ENCODE results near the gene GNB1L.

GRCh38 chr22:19847345-19847632, 7.4 kb downstream of the GNB1L start:
- TF ChIP-seq RBM39 (IDR thresholded peaks at IDR 0.05; ENCODE audit: low read depth, low read length, poor library complexity, severe bottlenecking) (no peak), GABPA (IDR thresholded peaks at IDR 0.05; ENCODE audit: low read depth, low read length) (no peak), GABPA (CRISPR knock-in tag; IDR thresholded peaks at IDR 0.05; ENCODE audit: low read depth) (no peak), ZC3H4 (CRISPR knock-in tag; IDR thresholded peaks at IDR 0.05; ENCODE audit: borderline replicate concordance) (no peak), ZNF343 (CRISPR knock-in tag; IDR thresholded peaks at IDR 0.05) (no peak), CTCF (CRISPR knock-in tag; IDR thresholded peaks at IDR 0.05) (no peak), ZBTB7A (CRISPR knock-in tag; IDR thresholded peaks at IDR 0.05) (no peak), POLR2AphosphoS5 (IDR thresholded peaks at IDR 0.05; ENCODE audit: low read depth, low read length) (no peak), USF2 (IDR thresholded peaks at IDR 0.05; ENCODE audit: low read depth, low read length) (no peak), USF2 (CRISPR knock-in tag; IDR thresholded peaks at IDR 0.05; ENCODE audit: borderline replicate concordance) (no peak), ZNF292 (CRISPR knock-in tag; IDR thresholded peaks at IDR 0.05; ENCODE audit: borderline replicate concordance, low read depth) (no peak), HDAC1 (CRISPR knock-in tag; IDR thresholded peaks at IDR 0.05) (no peak), MED1 (CRISPR knock-in tag; IDR thresholded peaks at IDR 0.05) (no peak), ZNF232 (CRISPR knock-in tag; IDR thresholded peaks at IDR 0.05; ENCODE audit: borderline replicate concordance) (no peak)

All from HepG2 (cell line).